Esophagus muscularis mucosa (tissue), 4 donors: ENCODE measurements around the gene ARMC2. TPM values are rescaled to one million over a fixed set of nuclear protein-coding genes. Genes with fewer than 3 reads are reported as not detected.
A peak's percentile ranks its signal among the peaks of the same experiment; 100 is the strongest.

Source experiments
- DNase-seq: peaks from one replicate; pipeline ENCODE4 v3.0.0-alpha.2; 2017; ENCODE audit errors: extremely low spot score
- H3K27ac ChIP-seq, 4 donors: fragments of 200-600 bp; sonication (generic); replicated peaks in 1 of 4; 1 replicate in 3 of 4; 2 replicates in 1 of 4; pipeline ENCODE4 v1.5.1; 2016 to 2019; ENCODE audit warnings: mild to moderate bottlenecking in 1 of 4
- H3K27me3 ChIP-seq, 4 donors: fragments of 200-600 bp; sonication (generic); one replicate each; pipeline versions ENCODE4 v1.5.1 to v1.6.0; 2016 to 2019
- H3K36me3 ChIP-seq, 4 donors: fragments of 200-600 bp; sonication (generic); one replicate each; pipeline ENCODE4 v1.5.1; 2016 to 2019
- H3K4me1 ChIP-seq, 4 donors: fragments of 200-600 bp; sonication (generic); one replicate each; pipeline ENCODE4 v1.5.1; 2016 to 2019
- H3K4me3 ChIP-seq, 4 donors: fragments of 200-600 bp; sonication (generic); 1 replicate in 2 of 4; 2 replicates in 2 of 4; pipeline ENCODE4 v1.5.1; 2016 to 2019; ENCODE audit warnings: mild to moderate bottlenecking in 4 of 4, moderate library complexity in 1 of 4
- H3K9me3 ChIP-seq, 4 donors: fragments of 200-600 bp; sonication (generic); 1 replicate in 3 of 4; 2 replicates in 1 of 4; pipeline ENCODE4 v1.5.1; 2016 to 2019
- EP300 ChIP-seq: sonication (generic); formaldehyde crosslinking; IDR thresholded peaks from one replicate; pipeline ENCODE4 v1.6.1; 2017; ENCODE audit warnings: antibody characterized with exemption
- POLR2A ChIP-seq: fragments of 450-650 bp; IDR thresholded peaks from one replicate; pipeline ENCODE4 v1.6.1; 2017; ENCODE audit warnings: antibody characterized with exemption, moderate library complexity, mild to moderate bottlenecking, low read depth
- POLR2AphosphoS5 ChIP-seq, 2 donors: sonication (generic); formaldehyde crosslinking; IDR thresholded peaks; one replicate each; pipeline ENCODE4 v1.6.1; 2017; ENCODE audit warnings: antibody characterized with exemption in 2 of 2
- WGBS: methylation state at CpG from one replicate; pipeline ENCODE4 v1.1.5; 2018; 5-methylcytosine and 5-hydroxymethylcytosine counted together
- intact Hi-C: fragments of 100-400 bp; cut with DNase I; formaldehyde crosslinking; loops from one replicate; pipeline ENCODE4 v1.15.1; 2023
- total RNA-seq, 4 donors: library from RNA; depleted of rRNA; stranded (reverse); fragments of >200 nt; gene quantifications; one replicate each; pipeline versions ENCODE4 v1.1.0 to v1.2.1, GENCODE V29; 2016
- TF ChIP-seq, protein P1 (sequence below), 3 experiments: fragments of 200-600 bp in 2 of 3; fragments of 450-650 bp in 1 of 3; sonication (generic) in 2 of 3; IDR thresholded peaks; one replicate each; pipeline ENCODE4 v1.5.1; 2017 to 2019; ENCODE audit warnings: antibody characterized with exemption in 3 of 3, mild to moderate bottlenecking in 2 of 3, moderate library complexity in 1 of 3

The ARMC2 gene
- total RNA-seq, 4 donors from 2014 or later = 2.1 to 5.1 (median 3.2) TPM

GRCh38 chr6:109008054-109008453, 159.8 kb downstream of the ARMC2 start:
- H3K9me3 ChIP-seq = no peaks in the 10 kb centered on the region
- intact Hi-C loops = loop anchor here (5.0 to 10.0 kb wide), 3 partner anchors 64 to 453 kb away; partner anchors contain the start of gene CD164
- no peak for TF ChIP-seq POLR2AphosphoS5 (IDR thresholded peaks at IDR 0.05)
- no peak for TF ChIP-seq EP300
- TF ChIP-seq, protein P1, sequence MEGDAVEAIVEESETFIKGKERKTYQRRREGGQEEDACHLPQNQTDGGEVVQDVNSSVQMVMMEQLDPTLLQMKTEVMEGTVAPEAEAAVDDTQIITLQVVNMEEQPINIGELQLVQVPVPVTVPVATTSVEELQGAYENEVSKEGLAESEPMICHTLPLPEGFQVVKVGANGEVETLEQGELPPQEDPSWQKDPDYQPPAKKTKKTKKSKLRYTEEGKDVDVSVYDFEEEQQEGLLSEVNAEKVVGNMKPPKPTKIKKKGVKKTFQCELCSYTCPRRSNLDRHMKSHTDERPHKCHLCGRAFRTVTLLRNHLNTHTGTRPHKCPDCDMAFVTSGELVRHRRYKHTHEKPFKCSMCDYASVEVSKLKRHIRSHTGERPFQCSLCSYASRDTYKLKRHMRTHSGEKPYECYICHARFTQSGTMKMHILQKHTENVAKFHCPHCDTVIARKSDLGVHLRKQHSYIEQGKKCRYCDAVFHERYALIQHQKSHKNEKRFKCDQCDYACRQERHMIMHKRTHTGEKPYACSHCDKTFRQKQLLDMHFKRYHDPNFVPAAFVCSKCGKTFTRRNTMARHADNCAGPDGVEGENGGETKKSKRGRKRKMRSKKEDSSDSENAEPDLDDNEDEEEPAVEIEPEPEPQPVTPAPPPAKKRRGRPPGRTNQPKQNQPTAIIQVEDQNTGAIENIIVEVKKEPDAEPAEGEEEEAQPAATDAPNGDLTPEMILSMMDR (IDR thresholded peaks at IDR 0.05) = no peak
- no peak for TF ChIP-seq POLR2A
- no peaks in the 10 kb centered on the region for H3K27me3 ChIP-seq
- no peak for DNase-seq
- H3K4me3 ChIP-seq = peak overlapping the region; percentile 88 to 95 (median 92)
- no peaks in the 10 kb centered on the region for H3K36me3 ChIP-seq
- H3K4me1 ChIP-seq = peaks cover 34 to 82% (median 59%) of the 10 kb centered on the region in 4 donors
- 78% methylated on average over 4 of the region's 4 CpGs for WGBS
- H3K27ac ChIP-seq = peak overlapping the region; percentile 97

DNA sequence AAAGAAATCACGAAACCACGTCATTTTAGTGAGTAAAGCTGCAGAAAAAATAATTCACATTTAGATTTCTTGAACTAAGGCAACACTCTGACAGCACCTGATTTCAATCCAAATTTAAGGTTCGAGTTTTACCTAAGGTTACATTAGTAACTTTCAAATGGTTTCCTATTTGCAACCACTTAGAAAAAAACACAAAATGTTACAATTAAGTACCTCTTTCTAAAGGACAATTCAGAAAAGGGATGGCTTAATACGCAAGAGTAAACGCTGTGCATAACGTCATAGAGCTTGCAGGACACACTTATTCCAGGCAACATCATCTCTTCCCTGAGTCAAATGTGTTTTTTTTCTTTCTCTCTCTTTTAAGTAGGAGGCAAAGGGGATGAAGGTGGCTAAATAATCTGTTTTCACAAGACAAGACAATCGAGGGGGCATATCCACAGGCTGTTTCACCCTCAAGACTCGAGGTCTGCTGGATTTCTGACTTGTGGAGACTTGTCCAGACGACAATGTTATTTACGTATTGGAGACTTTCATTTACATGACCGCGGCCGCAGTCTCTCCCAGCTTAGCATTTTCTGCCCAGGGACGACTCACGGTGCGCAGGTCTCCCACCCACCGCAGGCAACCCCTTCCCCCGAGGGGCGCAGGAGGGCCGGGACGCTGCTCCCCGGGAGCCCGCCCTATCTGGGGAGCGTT, 160.5 kb downstream of the ARMC2 start:
- peak; percentile 18 for TF ChIP-seq EP300
- peak in 1 of 2 donors; percentile 61 for TF ChIP-seq POLR2AphosphoS5 (IDR thresholded peaks at IDR 0.05)
- no peak for TF ChIP-seq POLR2A
- TF ChIP-seq, protein P1 (IDR thresholded peaks at IDR 0.05) = no peak
- H3K27me3 ChIP-seq = no peaks in the 10 kb centered on the region
- peak overlapping the region; percentile 97 for H3K27ac ChIP-seq
- H3K4me3 ChIP-seq = peak overlapping the region; percentile 88 to 95 (median 92)
- H3K4me1 ChIP-seq = peaks cover 33 to 75% (median 54%) of the 10 kb centered on the region in 4 donors
- no peaks in the 10 kb centered on the region for H3K9me3 ChIP-seq
- no peaks in the 10 kb centered on the region for H3K36me3 ChIP-seq
- intact Hi-C loops = loop anchor here (5.0 to 10.0 kb wide), 3 partner anchors 64 to 454 kb away; partner anchors contain the start of gene CD164
- DNase-seq = peak; percentile 93
- 3% methylated on average over 24 of the region's 24 CpGs for WGBS

- intact Hi-C loops = loop anchor here (5.0 to 10.0 kb wide), 3 partner anchors 63 to 455 kb away; partner anchors contain the start of gene CD164
- H3K4me3 ChIP-seq = peak overlapping the region; percentile 88 to 95 (median 92)
- H3K9me3 ChIP-seq = no peaks in the 10 kb centered on the region
- H3K27me3 ChIP-seq = no peaks in the 10 kb centered on the region
- no peak for TF ChIP-seq EP300
- TF ChIP-seq, protein P1 (IDR thresholded peaks at IDR 0.05) = peak in 2 of 3 experiments; percentile 21 to 43
- TF ChIP-seq POLR2AphosphoS5 (IDR thresholded peaks at IDR 0.05) = peak; percentile 86 to 89
- TF ChIP-seq POLR2A = peak; percentile 40
- H3K36me3 ChIP-seq = no peaks in the 10 kb centered on the region
- peaks cover 26 to 68% (median 48%) of the 10 kb centered on the region in 4 donors for H3K4me1 ChIP-seq
- H3K27ac ChIP-seq = peak overlapping the region; percentile 97
- WGBS = 0% methylated on average over 10 of the region's 80 CpGs
- DNase-seq = peak; percentile 96
Observed at GRCh38 chr6:109009236-109009961, 161.2 kb downstream of the ARMC2 start.

DNA sequence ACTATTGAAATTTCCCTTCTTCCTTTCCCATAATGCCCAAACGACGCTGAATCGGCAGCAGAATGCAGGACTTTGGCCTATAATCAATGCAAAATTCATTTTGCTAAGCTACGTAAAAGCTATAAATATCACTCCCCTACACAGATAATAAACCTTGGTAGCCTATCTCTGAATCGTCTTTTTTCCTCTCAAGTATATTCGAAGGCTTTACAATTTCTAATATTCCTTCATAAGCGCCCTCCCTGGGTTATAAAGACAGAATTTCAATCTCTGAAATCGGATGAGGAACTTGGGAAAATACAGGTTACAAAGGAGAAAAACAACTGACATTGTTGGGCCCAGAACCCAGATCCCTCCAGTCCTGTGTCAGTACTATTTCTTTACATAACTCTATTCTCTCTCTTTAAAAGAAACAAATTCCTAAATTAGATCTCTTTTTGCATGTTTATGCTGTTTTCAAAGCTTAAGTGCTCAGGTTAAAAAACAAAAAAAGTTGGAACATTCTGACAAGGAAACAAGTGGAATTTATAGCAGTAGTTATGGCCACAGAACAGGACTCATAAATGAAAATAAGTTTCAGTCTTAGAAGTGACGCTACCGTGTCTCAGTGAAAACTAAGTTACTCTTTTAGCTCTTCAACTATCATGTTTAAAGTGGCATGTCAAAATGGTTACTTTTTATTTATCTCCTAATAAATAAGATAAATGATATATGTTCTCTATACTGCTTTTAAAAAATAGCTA, 161.9 kb downstream of the ARMC2 start:
- intact Hi-C loops = loop anchor here (5.0 to 10.0 kb wide), 4 partner anchors 47 to 455 kb away; partner anchors contain the start of gene CD164
- WGBS = 19% methylated on average over 10 of the region's 10 CpGs
- Histone ChIP-seq H3K36me3 (no peaks in the 10 kb centered on the region), H3K9me3 (no peaks in the 10 kb centered on the region), H3K4me3 (peak overlapping the region; percentile 88 to 95 (median 92)), H3K4me1 (peaks cover 23 to 64% (median 45%) of the 10 kb centered on the region in 4 donors), H3K27ac (peak overlapping the region; percentile 97), H3K27me3 (no peaks in the 10 kb centered on the region)
- no peak for DNase-seq
- TF ChIP-seq EP300 (no peak), POLR2A (no peak), POLR2AphosphoS5 (IDR thresholded peaks at IDR 0.05) (no peak)
- TF ChIP-seq, protein P1 (IDR thresholded peaks at IDR 0.05) = no peak
